Esophagus muscularis mucosa (tissue), 4 donors: Measurements from ENCODE around the gene TPM3.

Experiments
- EP300 ChIP-seq: sonication (generic); formaldehyde crosslinking; IDR thresholded peaks from one replicate; pipeline ENCODE4 v1.6.1; 2017; ENCODE audit warnings: antibody characterized with exemption
- POLR2A ChIP-seq: fragments of 450-650 bp; IDR thresholded peaks from one replicate; pipeline ENCODE4 v1.6.1; 2017; ENCODE audit warnings: antibody characterized with exemption, moderate library complexity, mild to moderate bottlenecking, low read depth
- TF ChIP-seq, protein P1 (sequence below), 3 experiments: fragments of 200-600 bp in 2 of 3; fragments of 450-650 bp in 1 of 3; sonication (generic) in 2 of 3; IDR thresholded peaks; one replicate each; pipeline ENCODE4 v1.5.1; 2017 to 2019; ENCODE audit warnings: antibody characterized with exemption in 3 of 3, mild to moderate bottlenecking in 2 of 3, moderate library complexity in 1 of 3

DNA sequence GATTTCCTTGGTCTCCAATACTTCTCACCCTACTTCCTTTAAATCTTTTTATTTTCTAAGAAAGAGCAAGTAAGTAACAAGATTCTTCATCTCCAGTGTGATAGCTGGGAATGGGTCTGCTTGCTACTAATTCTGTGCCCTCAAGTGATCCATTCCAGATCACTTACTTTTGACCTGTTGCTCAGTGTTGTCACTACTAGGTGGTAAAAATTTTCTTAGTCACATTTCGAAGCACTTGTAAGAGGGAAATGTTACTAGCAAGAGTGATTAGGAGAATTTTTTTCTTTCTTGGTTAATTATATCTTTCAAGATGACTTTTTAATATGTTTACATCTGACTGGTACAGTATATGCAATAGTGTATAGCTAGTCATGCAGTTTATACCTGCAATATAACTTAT, 31.0 kb upstream of the TPM3 start:
- TF ChIP-seq, protein P1, sequence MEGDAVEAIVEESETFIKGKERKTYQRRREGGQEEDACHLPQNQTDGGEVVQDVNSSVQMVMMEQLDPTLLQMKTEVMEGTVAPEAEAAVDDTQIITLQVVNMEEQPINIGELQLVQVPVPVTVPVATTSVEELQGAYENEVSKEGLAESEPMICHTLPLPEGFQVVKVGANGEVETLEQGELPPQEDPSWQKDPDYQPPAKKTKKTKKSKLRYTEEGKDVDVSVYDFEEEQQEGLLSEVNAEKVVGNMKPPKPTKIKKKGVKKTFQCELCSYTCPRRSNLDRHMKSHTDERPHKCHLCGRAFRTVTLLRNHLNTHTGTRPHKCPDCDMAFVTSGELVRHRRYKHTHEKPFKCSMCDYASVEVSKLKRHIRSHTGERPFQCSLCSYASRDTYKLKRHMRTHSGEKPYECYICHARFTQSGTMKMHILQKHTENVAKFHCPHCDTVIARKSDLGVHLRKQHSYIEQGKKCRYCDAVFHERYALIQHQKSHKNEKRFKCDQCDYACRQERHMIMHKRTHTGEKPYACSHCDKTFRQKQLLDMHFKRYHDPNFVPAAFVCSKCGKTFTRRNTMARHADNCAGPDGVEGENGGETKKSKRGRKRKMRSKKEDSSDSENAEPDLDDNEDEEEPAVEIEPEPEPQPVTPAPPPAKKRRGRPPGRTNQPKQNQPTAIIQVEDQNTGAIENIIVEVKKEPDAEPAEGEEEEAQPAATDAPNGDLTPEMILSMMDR (IDR thresholded peaks at IDR 0.05): no peak
- TF ChIP-seq POLR2A: no peak
- no peak for TF ChIP-seq EP300
